GM19240 (cell line): ENCODE results near the gene SIRT4.

Experiments used
- DNase-seq: peaks from one replicate; pipeline ENCODE4 v3.0.0; 2011; ENCODE audit warnings: low spot score; ENCODE audit not compliant: insufficient read length

SIRT4 gene

DNA sequence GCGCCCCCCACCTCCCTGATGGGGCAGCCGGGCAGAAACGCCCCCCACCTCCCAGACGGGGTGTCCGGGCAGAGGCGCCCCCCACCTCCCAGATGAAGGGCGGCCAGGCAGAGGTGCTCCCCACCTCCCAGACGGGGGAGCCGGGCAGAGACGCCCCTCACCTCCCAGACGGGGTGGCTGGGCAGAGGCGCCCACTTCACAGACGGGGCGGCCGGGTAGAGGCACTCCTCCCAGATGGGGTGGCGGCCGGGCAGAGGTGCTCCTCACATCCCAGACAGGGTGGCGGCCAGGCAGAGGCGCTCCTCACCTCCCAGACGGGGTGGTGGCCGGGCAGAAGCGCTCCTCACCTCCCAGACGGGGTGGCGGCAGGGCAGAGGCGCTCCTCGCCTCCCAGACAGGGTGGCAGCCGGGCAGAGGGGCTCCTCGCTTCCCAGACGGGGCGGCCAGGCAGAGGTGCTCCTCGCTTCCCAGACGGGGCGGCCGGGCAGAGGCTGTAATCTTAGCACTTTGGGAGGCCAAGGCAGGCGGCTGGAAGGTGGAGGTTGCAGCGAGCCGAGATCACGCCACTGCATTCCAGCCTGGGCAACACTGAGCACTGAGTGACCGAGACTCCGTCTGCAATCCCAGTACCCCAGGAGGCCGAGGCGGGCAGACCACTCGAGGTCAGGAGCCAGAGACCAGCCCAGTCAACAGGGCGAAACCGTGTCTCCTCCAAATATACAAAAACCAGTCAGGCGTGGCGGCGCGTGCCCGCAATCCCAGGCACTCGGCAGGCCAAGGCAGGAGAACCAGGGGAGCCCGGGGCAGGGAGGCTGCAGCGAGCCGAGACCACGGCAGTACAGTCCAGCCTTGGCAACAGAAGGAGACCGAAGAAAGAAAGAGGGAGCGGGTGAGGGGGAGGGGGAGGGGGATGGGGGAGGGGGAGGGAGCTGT is 23.7 kb upstream of the SIRT4 start:
- no peak for DNase-seq

- DNase-seq: no peak
These were observed 18.8 kb upstream of the SIRT4 start for GRCh38 chr12:120283318-120283717.

DNA sequence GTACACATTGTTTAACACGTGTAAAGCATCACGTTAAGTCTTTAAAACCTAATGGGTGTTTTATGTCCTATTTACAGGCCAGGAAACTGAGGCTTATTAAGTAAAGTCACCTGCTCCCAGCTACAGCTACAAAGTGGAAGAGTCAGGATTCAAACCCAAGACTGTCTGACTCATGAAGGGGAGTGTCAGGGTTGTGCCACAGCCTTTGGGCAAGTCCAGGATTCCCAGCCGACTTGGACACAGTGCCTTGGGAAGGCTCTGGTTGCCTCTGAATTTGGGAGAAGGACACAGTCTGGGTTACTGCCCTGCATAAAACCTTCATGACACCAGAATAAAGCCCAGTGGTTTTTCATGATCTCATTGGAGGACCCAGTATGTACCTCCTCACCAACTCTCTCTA is 17.7 kb upstream of the SIRT4 start:
- no peak for DNase-seq

- no peak for DNase-seq
These were observed 15.2 kb upstream of the SIRT4 start for GRCh38 chr12:120286768-120287490.

DNA sequence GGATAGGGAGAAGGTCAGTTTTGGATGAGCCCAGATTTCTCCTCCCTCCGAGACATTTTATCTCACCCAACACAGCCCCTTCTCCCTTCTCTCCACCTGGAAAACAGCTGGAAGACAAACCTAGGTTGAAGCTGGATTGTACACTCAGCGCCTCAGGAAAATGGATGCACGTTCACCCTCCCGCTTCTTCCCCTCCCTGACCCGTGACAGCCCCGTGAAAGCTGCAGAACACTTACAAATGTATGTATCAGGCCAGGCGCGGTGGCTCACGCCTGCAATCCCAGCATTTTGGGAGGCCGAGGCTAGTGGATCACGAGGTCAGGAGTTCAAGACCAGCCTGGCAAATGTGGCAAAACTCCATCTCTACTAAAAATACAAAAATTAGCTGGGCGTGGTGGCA is 14.6 kb upstream of the SIRT4 start:
- DNase-seq: no peak

- DNase-seq: no peak
These were observed 11.4 kb upstream of the SIRT4 start for GRCh38 chr12:120290609-120291305.

GRCh38 chr12:120292411-120292660 is 9.8 kb upstream of the SIRT4 start:
- no peak for DNase-seq

DNA sequence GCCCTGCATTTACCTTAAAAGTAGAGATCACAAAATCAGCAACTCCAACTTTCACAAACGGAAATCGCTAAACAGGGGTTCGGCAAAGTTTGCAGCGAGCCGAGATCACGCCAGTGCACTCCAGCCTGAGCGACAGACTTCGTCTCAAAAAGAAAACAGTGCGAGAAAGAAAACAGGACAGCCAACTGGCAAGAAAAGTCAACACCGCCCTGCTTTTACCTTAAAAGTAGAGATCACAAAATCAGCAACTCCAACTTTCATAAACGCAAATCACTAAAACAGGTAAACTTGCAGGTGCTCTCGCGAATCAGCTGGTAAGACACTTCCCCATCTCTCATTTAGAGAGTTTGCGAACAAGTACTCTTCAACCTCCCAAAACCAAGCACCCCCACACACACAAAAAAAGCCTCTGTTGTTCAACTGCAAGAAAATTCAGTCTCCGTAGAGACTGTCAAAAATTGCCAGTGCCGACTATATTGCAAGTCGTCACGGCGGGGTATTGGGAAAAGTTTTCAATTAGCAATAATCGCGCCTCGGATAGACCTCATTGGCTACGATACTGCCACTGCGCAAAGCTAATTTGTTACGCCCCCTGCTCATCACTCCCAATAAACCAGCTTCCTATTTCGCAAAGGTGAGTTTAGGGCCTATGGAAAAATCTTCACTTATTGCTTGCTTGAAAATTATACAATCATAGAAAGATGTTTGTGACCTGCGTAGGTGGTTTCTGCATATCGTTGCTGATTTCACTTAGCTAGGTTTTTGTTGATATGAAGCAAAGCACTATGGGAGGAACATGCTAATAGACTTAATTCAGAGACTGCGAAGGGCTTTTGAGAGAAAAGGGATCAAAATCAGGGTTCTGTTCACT is 9.2 kb upstream of the SIRT4 start, which contains the start of gene RNU4-1:
Gene RNU4-1, minus strand, starts transcription at position 577 of the 871 bp plus-strand sequence.
- peak; percentile 40 for DNase-seq

DNA sequence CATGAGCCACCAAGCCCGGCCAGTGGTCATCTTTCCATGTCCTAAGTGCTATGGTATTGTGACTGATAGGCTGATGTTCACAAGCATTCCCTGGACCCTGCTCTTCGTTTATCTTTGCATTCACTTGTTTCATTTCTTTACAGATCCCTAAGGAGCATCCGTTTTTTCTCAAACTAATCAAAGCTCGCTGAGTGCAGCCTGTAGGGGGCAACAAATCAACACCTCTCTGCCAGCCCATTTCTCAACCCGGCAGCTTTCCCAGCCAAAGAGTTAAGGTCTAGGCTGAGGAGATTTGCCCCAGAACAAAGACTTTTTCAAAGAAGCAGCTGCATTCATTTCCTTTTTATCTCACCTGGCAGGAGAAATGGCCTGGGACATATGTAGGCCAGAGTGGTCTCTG is 12.1 kb downstream of the SIRT4 start:
- no peak for DNase-seq

DNA sequence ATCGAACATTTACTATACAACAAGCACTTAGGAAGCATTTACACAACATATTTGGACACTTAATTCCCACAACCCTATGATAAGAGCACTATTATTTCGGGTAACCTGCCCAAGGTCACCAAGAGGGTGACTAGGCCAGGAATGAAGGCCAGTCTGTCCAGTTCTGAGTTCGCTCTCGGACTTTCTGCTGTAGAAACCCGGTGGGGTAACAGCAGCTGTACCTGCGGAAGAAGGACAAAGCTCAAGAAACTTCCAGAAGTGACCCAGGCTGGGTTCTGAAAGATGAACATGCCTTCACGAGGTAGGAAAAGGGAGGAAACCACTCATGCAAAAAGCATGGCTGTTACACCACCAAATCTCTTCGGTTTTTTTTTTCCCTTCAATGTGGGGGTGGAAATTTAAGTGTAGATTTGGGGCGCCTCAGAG is 14.7 kb downstream of the SIRT4 start:
- no peak for DNase-seq

DNA sequence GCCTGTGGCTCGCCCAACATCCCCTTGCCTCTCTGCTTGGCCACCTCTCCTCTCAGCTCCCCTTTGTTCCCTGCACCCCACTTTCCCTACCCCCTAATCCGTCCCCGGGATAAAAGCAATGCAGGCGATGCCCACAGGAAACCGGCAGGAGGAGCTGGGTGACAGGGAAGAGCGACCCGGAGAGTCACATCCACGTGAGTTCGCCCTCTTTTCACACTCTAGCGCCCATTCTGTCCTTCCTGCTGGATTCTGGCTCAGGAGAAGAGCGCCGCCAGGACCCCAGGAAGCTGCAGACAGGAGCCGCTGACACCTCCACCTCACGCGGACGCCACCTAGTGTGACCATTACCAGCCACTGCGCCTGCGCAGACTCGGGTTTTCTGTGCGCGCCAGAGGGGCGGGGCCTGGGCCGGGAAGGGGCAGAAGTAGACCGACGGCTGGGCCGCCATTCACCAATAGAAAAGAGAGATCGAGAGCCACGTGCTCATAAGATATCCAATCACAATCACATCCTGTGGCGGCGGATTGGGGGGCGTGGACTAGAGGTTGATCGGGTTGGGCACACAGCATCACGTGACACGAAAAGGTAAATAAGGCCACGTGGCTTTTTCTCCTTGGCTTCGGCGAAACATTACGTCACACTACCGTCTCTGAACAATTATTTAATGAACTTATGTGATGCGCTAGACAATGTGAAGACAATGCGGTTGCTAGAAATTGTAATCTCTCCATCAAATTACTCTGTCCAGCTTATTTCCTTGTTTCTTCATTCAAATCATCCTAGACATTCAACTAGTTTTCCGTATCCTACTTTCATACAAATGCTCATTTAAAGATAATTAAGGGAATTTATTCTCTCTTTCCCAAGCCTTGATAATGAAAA is 15.3 kb downstream of the SIRT4 start:
- DNase-seq: peak; percentile 97

- DNase-seq: no peak
These were observed 19.5 kb downstream of the SIRT4 start for GRCh38 chr12:120321382-120322202.

GRCh38 chr12:120323772-120324171 is 21.7 kb downstream of the SIRT4 start:
- DNase-seq: no peak

DNA sequence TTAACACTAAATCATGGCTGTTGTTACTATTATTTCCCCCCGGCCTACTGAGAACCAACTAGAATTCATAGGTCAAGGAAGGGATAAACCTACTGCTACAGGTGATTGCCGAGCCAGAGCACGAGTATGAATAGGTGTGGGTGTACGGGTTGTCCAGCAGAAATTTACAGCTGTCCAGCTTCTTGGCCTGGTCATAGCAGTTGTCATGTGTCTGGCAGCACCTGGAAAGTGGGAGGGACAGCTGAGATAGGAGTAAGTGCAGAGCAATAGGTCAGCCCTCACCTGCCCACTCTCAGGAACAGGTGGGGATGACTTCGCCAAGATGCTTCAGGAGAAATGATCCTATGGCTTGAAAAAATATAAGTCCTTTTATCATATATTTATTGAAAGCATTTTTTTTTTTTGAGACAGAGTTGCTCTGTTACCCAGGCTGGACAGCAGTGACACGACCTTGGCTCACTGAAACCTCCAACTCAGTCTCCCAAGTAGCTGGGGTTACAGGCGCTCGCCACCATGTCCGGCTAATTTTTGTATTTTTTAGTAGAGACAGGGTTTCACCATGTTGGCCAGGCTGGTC is 22.8 kb downstream of the SIRT4 start:
- no peak for DNase-seq

- DNase-seq: no peak
These were observed 25.5 kb downstream of the SIRT4 start, which contains the start of gene PLA2G1B for GRCh38 chr12:120327593-120327992. Gene PLA2G1B, minus strand, starts transcription at chr12:120327779. Its CDS starts 26 bp downstream, at chr12:120327753.

GRCh38 chr12:120328228-120328627 is 26.1 kb downstream of the SIRT4 start:
- no peak for DNase-seq

DNA sequence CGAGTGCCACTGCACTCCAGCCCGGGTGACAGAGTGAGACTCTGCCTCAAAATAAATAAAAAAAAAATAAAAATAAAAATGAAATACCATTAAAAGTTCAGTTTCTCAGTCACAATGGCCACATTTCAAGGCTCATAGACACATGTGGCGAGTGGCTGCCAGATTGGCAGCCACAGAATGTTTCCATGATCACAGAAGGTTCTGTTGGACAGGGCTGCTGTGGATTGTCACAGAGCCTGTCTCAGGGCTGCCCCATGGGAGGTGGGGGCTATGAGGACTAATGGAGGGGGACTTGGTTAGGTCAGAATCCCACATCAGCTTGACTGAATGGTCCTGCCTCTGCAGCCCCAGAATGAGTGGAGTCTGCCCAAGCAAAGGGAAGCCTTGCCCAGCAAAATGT is 29.3 kb downstream of the SIRT4 start:
- no peak for DNase-seq

DNA sequence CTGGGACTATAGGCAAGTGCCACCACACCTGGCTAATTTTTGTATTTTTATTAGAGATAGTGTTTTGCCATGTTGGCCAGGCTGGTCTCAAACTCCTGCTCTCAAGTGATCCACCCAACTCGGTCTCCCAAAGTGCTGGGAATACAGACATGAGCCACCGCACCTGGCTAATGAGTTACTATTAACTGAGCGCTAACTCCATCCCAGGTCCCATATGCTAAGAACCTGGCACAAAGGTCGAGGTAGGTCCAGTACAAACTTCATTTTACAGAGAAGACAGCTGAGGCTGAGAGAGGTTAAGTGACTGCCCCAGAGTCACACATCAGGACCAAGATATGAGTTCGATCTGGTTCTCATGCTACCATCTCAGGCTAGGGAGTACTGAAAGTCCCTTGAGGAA is 29.9 kb downstream of the SIRT4 start:
- DNase-seq: no peak

DNA sequence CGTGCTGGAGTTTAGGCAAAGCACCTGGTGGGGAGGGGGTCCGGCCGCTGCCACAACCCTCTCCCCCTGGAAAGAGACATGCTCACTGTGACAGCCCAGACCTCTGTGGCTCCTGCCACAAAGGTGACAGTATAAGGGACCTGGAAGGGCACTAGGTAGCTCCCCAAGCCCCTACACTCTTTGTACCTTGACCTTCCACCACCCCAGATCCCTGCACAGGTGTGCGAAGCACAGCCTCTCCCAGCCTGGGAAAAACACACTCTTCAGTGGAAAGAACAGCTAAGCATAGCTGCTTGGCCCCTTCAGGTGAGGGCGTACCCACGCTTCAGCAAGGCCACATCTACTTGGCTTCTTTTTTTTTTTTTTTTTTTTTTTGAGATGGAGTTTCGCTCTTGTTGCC is 30.4 kb downstream of the SIRT4 start:
- no peak for DNase-seq
